K562 (cell line): Measurements from ENCODE around the gene CHGA. TPM values are rescaled to one million over a fixed set of nuclear protein-coding genes. Genes with fewer than 3 reads are reported as not detected.

Experiments
- ATAC-seq: fragments of 200-7000 bp; cut with Tn5 transposase; 3 replicates; pipeline ENCODE4 v1.9.1; 2020; ENCODE audit warnings: moderate library complexity
- BruUV-seq: library from RNA; stranded (reverse); fragments of 400-500 nt; replicated peaks from 2 replicates; lab custom pipeline; 2021; lab: Mats Ljungman, UMichigan
- CTCF ChIA-PET: fragments of 300-600 bp; formaldehyde crosslinking; extraction: SDS; loops from one replicate; lab custom pipeline; 2021; ENCODE audit warnings: low intra/inter-chr PET ratio; lab: Yijun Ruan, JAX
- POLR2A ChIA-PET: fragments of 300-600, 350-650 bp; sonication (Branson Sonifier 250); formaldehyde crosslinking; extraction: SDS; loops from one replicate; lab custom pipeline; 2021; ENCODE audit warnings: antibody characterized with exemption, inconsistent platforms; lab: Yijun Ruan, JAX
- DNase-seq, 4 experiments: peaks; one replicate each; pipeline versions ENCODE4 v3.0.0 to v3.0.0-alpha.2; 2011 to 2018; ENCODE audit warnings: low spot score in 3 of 4, mixed read lengths in 3 of 4; ENCODE audit errors: extremely low read depth in 1 of 4
- FAIRE-seq: peaks from 2 replicates; lab custom pipeline; 2011; peaks lifted over from hg19 to GRCh38; lab: Jason Lieb, UNC
- H2AFZ ChIP-seq: 2 replicates; pipeline ENCODE4 v1.6.0; 2011; ENCODE audit warnings: low read depth, low read length, control low read depth, inconsistent platforms
- H3K27ac ChIP-seq: fragments of 200-600 bp; 3 replicates; pipeline ENCODE4 v1.8.0; 2011; ENCODE audit warnings: low read depth, mild to moderate bottlenecking, control low read depth, inconsistent platforms, low read length, moderate library complexity, mixed read lengths; ENCODE audit errors: extremely low read depth
- H3K27me3 ChIP-seq, 2 experiments: fragments of 300-600 bp in 1 of 2; 2 replicates in 1 of 2; 3 replicates in 1 of 2; pipeline versions ENCODE4 v1.6.0 to v1.8.0; 2011; ENCODE audit warnings: inconsistent platforms in 2 of 2, low read length in 2 of 2, mild to moderate bottlenecking in 1 of 2, mixed read lengths in 1 of 2, moderate library complexity in 1 of 2; ENCODE audit not compliant: control insufficient read depth in 2 of 2, insufficient read depth in 2 of 2
- H3K36me3 ChIP-seq: fragments of 300-600 bp; 3 replicates; pipeline ENCODE4 v1.8.0; 2011; ENCODE audit warnings: mild to moderate bottlenecking, low read length, inconsistent platforms; ENCODE audit not compliant: control insufficient read depth, insufficient read depth
- H3K4me1 ChIP-seq, 2 experiments: fragments of 200-600 bp in 1 of 2; replicated peaks in 1 of 2; 2 replicates in 1 of 2; 3 replicates in 1 of 2; pipeline versions ENCODE4 v1.5.1 to v1.8.0; 2011; ENCODE audit warnings: inconsistent platforms in 2 of 2, low read length in 2 of 2, mild to moderate bottlenecking in 1 of 2, mixed read lengths in 1 of 2, moderate library complexity in 1 of 2; ENCODE audit not compliant: control insufficient read depth in 2 of 2, insufficient read depth in 2 of 2
- H3K4me2 ChIP-seq: 2 replicates; pipeline ENCODE4 v1.6.1; 2011; ENCODE audit warnings: low read length, control low read depth, inconsistent platforms, mixed read lengths; ENCODE audit not compliant: insufficient read depth
- H3K4me3 ChIP-seq: fragments of 200-600 bp; sonication (generic), shearing (Covaris generic); 2 replicates; pipeline ENCODE4 v1.5.1; 2016; ENCODE audit warnings: control low read depth, inconsistent platforms
- H3K79me2 ChIP-seq: fragments of 200-600 bp; 3 replicates; pipeline ENCODE4 v1.8.0; 2011; ENCODE audit warnings: low read length, inconsistent platforms; ENCODE audit not compliant: control insufficient read depth, insufficient read depth
- H3K9ac ChIP-seq, 2 experiments: 2 replicates each; pipeline versions ENCODE4 v1.6.0 to v1.6.1; 2011; ENCODE audit warnings: low read depth in 2 of 2, low read length in 2 of 2, control low read depth in 1 of 2, inconsistent platforms in 1 of 2, mild to moderate bottlenecking in 1 of 2, mixed read lengths in 1 of 2; ENCODE audit not compliant: insufficient read depth in 1 of 2
- H3K9me1 ChIP-seq: one replicate; pipeline ENCODE4 v1.6.0; 2011; ENCODE audit warnings: inconsistent platforms, mild to moderate bottlenecking, low read length, moderate library complexity; ENCODE audit not compliant: control insufficient read depth, insufficient read depth
- H3K9me3 ChIP-seq: replicated peaks from 2 replicates; pipeline ENCODE4 v1.5.1; 2011; ENCODE audit warnings: low read depth, low read length, inconsistent platforms; ENCODE audit not compliant: control insufficient read depth, insufficient read depth
- H4K20me1 ChIP-seq: replicated peaks from 2 replicates; pipeline ENCODE4 v1.6.1; 2011; ENCODE audit warnings: low read length, inconsistent platforms, mixed read lengths; ENCODE audit not compliant: control insufficient read depth, insufficient read depth
- FOXA3 ChIP-seq, 2 experiments: fragments of 450-650 bp in 1 of 2; sonication (generic) in 1 of 2; formaldehyde crosslinking; IDR thresholded peaks in 1 of 2; conservative IDR thresholded peaks in 1 of 2; 2 replicates each; pipeline versions ENCODE4 v1.4.0 to v1.8.0; 2020 to 2022; ENCODE audit warnings: mild to moderate bottlenecking in 2 of 2, missing genetic modification reagents in 1 of 2
- HMG20B ChIP-seq: fragments of 250-450 bp; sonication (Bioruptor Pico); IDR thresholded peaks from 2 replicates; pipeline ENCODE4 v1.5.0; 2021; ENCODE audit warnings: mild to moderate bottlenecking
- HNRNPH1 ChIP-seq: fragments of 200-400 bp; formaldehyde crosslinking; optimal IDR thresholded peaks from 2 replicates; pipeline ENCODE3; 2017; ENCODE audit warnings: low read depth, mild to moderate bottlenecking, low read length, moderate library complexity
- NFIX ChIP-seq: fragments of 250-450 bp; sonication (Bioruptor Pico); IDR thresholded peaks from 2 replicates; pipeline ENCODE4 v1.4.0; 2020; ENCODE audit warnings: low read depth, mild to moderate bottlenecking, moderate library complexity
- POLR2AphosphoS5 ChIP-seq: IDR thresholded peaks from 2 replicates; pipeline ENCODE4 v1.6.1; 2011; ENCODE audit warnings: mild to moderate bottlenecking, low read depth, low read length, moderate library complexity; ENCODE audit not compliant: control insufficient read depth, insufficient read depth
- POLR2B ChIP-seq: fragments of 450-650 bp; IDR thresholded peaks from 2 replicates; pipeline ENCODE4 v1.6.1; 2018; ENCODE audit warnings: low read depth; ENCODE audit not compliant: partially characterized antibody
- PTBP1 ChIP-seq: fragments of 200-400 bp; formaldehyde crosslinking; IDR thresholded peaks from 2 replicates; pipeline ENCODE4 v1.6.1; 2017; ENCODE audit warnings: low read depth, low read length
- SOX6 ChIP-seq: fragments of 450-650 bp; IDR thresholded peaks from 2 replicates; pipeline ENCODE4 v1.6.1; 2014; ENCODE audit warnings: mild to moderate bottlenecking
- ZNF140 ChIP-seq: fragments of 250-450 bp; sonication (Bioruptor Pico); IDR thresholded peaks from 2 replicates; pipeline ENCODE4 v1.8.0; 2021; ENCODE audit warnings: moderate library complexity, mild to moderate bottlenecking, inconsistent platforms
- ZNF696 ChIP-seq: fragments of 250-450 bp; sonication (Bioruptor Pico); conservative IDR thresholded peaks from 2 replicates; pipeline ENCODE4 v1.4.0; 2020; ENCODE audit warnings: mild to moderate bottlenecking, moderate library complexity
- ZSCAN29 ChIP-seq: fragments of 450-650 bp; IDR thresholded peaks from 2 replicates; pipeline ENCODE4 v1.6.1; 2017
- WGBS: fragments of 100-300 bp; shearing (Covaris generic); methylation state at CpG from one replicate; pipeline ENCODE4 v1.1.6; 2016; ENCODE audit warnings: low coverage, mixed read lengths; ENCODE audit not compliant: insufficient coverage; ENCODE audit errors: missing lambda C conversion rate; 5-methylcytosine and 5-hydroxymethylcytosine counted together
- in situ Hi-C: fragments of 300-500 bp; cut with MboI; formaldehyde crosslinking; loops from 4 replicates; pipeline ENCODE4 v1.15.0; 2018; ENCODE audit warnings: inconsistent platforms, mixed read lengths
- intact Hi-C: fragments of 100-400 bp; cut with micrococcal nuclease; formaldehyde crosslinking; loops from 2 replicates; pipeline ENCODE4 v1.14.2; 2022
- polyA plus RNA-seq, 8 experiments: library from polyadenylated mRNA; depleted of rRNA in 4 of 8; stranded (reverse) in 5 of 8; unstranded in 3 of 8; fragments of >200 nt; fragmentation: Nextera tagmentation in 2 of 8; fragmentation: Illumina TruSeq in 1 of 8; extraction: Ambion mirVana in 2 of 8; extraction: Trizol in 1 of 8; gene quantifications; 2 replicates each; pipeline versions ENCODE4 v1.2.1 to v1.2.3, GENCODE V29; 2011 to 2014; ENCODE audit warnings: inconsistent platforms in 1 of 8, missing spikeins in 1 of 8
- total RNA-seq, 7 experiments: library from RNA; depleted of rRNA in 6 of 7; stranded (reverse); fragments of >200 nt in 6 of 7; fragmentation: Illumina TruSeq in 2 of 7; extraction: Trizol in 2 of 7; gene quantifications; 2 replicates each; pipeline versions ENCODE4 v1.2.1 to v1.2.3, GENCODE V29; 2011 to 2021; ENCODE audit warnings: low replicate concordance in 1 of 7
- TF ChIP-seq, protein P1 (sequence below): sonication (generic); formaldehyde crosslinking; IDR thresholded peaks from 2 replicates; pipeline ENCODE4 v1.8.0; 2022; ENCODE audit warnings: missing genetic modification reagents, mild to moderate bottlenecking, borderline replicate concordance
- TF ChIP-seq, protein P2 (sequence below): sonication (generic); formaldehyde crosslinking; IDR thresholded peaks from 2 replicates; pipeline ENCODE4 v1.8.0; 2023; ENCODE audit warnings: missing genetic modification reagents, mild to moderate bottlenecking, borderline replicate concordance

CHGA gene
- total and polyA plus RNA-seq, 9 of the 15 experiments (the other 6 are each of a cell fraction or from before 2014, with no cell fraction given): not detected

DNA sequence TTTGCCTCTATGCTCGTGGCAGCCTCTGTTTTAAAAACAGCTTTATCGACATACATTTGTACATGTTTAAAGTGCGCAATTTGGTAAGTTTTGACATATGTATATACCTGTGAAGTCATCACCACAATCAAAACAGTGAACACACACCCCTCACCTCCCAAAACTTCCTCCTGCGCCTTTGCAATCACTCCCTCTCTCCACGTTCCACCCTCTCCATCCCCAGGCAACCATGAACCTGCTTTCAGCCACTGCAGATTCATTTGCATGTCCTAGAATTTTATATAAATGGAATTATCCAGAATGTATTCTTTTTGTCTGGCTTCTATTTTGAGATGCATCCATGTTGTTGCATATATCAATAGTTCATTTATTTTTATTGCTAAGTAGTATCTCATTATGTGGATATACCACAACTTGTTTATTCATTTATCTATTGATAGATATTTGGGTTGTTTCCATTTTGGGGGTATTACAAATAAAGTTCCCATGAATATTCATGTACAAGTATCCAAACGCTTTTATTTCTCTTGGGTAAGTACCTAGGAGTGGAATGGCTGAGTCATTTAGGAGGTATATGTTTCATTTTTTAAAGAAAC lies 15.5 kb upstream of the CHGA start:
- no peaks in the 10 kb centered on the region for H3K9me1 ChIP-seq
- no peak overlapping the region for H3K27ac ChIP-seq
- H2AFZ ChIP-seq: no peak overlapping the region
- FAIRE-seq (no peak), DNase-seq (no peak), ATAC-seq (no peak)
- ChIA-PET POLR2A (no interaction called here), CTCF (no interaction called here)
- no peaks in the 10 kb centered on the region for H3K79me2 ChIP-seq
- no peak overlapping the region for H3K4me2 ChIP-seq
- H3K27me3 ChIP-seq: peaks cover 2 to 24% of the 10 kb centered on the region in 2 experiments; a peak in 3 of 5 replicates
- intact Hi-C loops: no loop called here
- no peak overlapping the region for H3K9ac ChIP-seq
- H3K36me3 ChIP-seq: no peaks in the 10 kb centered on the region
- peaks cover 5% of the 10 kb centered on the region; the same call in 1 of the 2 replicates for H4K20me1 ChIP-seq
- no peak overlapping the region for H3K4me3 ChIP-seq
- no TSS peak for BruUV-seq
- no peaks in the 10 kb centered on the region for H3K4me1 ChIP-seq
- no peaks in the 10 kb centered on the region for H3K9me3 ChIP-seq
- 0% methylated on average over 6 of the region's 6 CpGs for WGBS
- in situ Hi-C loops: no loop called here
- TF ChIP-seq NFIX (CRISPR knock-in tag) (no peak), PTBP1 (no peak), ZSCAN29 (no peak), SOX6 (no peak), HMG20B (CRISPR knock-in tag) (no peak), ZNF140 (CRISPR knock-in tag) (no peak), POLR2B (no peak), HNRNPH1 (no peak), FOXA3 (CRISPR knock-in tag; conservative IDR thresholded peaks at IDR 0.05 in 1 of 2, IDR thresholded peaks at IDR 0.05 in 1 of 2) (no peak), POLR2AphosphoS5 (no peak), ZNF696 (CRISPR knock-in tag) (no peak)
- TF ChIP-seq, protein P1, sequence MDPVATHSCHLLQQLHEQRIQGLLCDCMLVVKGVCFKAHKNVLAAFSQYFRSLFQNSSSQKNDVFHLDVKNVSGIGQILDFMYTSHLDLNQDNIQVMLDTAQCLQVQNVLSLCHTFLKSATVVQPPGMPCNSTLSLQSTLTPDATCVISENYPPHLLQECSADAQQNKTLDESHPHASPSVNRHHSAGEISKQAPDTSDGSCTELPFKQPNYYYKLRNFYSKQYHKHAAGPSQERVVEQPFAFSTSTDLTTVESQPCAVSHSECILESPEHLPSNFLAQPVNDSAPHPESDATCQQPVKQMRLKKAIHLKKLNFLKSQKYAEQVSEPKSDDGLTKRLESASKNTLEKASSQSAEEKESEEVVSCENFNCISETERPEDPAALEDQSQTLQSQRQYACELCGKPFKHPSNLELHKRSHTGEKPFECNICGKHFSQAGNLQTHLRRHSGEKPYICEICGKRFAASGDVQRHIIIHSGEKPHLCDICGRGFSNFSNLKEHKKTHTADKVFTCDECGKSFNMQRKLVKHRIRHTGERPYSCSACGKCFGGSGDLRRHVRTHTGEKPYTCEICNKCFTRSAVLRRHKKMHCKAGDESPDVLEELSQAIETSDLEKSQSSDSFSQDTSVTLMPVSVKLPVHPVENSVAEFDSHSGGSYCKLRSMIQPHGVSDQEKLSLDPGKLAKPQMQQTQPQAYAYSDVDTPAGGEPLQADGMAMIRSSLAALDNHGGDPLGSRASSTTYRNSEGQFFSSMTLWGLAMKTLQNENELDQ (CRISPR knock-in tag): no peak
- TF ChIP-seq, protein P2, sequence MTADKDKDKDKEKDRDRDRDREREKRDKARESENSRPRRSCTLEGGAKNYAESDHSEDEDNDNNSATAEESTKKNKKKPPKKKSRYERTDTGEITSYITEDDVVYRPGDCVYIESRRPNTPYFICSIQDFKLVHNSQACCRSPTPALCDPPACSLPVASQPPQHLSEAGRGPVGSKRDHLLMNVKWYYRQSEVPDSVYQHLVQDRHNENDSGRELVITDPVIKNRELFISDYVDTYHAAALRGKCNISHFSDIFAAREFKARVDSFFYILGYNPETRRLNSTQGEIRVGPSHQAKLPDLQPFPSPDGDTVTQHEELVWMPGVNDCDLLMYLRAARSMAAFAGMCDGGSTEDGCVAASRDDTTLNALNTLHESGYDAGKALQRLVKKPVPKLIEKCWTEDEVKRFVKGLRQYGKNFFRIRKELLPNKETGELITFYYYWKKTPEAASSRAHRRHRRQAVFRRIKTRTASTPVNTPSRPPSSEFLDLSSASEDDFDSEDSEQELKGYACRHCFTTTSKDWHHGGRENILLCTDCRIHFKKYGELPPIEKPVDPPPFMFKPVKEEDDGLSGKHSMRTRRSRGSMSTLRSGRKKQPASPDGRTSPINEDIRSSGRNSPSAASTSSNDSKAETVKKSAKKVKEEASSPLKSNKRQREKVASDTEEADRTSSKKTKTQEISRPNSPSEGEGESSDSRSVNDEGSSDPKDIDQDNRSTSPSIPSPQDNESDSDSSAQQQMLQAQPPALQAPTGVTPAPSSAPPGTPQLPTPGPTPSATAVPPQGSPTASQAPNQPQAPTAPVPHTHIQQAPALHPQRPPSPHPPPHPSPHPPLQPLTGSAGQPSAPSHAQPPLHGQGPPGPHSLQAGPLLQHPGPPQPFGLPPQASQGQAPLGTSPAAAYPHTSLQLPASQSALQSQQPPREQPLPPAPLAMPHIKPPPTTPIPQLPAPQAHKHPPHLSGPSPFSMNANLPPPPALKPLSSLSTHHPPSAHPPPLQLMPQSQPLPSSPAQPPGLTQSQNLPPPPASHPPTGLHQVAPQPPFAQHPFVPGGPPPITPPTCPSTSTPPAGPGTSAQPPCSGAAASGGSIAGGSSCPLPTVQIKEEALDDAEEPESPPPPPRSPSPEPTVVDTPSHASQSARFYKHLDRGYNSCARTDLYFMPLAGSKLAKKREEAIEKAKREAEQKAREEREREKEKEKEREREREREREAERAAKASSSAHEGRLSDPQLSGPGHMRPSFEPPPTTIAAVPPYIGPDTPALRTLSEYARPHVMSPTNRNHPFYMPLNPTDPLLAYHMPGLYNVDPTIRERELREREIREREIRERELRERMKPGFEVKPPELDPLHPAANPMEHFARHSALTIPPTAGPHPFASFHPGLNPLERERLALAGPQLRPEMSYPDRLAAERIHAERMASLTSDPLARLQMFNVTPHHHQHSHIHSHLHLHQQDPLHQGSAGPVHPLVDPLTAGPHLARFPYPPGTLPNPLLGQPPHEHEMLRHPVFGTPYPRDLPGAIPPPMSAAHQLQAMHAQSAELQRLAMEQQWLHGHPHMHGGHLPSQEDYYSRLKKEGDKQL: no peak
